ENCODE measurements around the gene CNOT10.
"Not testable (repeated sequence)": the region's sequence is repeated elsewhere in the genome, so short reads cannot be mapped to it uniquely, and the experiment has no call there.

Gene CNOT10

DNA sequence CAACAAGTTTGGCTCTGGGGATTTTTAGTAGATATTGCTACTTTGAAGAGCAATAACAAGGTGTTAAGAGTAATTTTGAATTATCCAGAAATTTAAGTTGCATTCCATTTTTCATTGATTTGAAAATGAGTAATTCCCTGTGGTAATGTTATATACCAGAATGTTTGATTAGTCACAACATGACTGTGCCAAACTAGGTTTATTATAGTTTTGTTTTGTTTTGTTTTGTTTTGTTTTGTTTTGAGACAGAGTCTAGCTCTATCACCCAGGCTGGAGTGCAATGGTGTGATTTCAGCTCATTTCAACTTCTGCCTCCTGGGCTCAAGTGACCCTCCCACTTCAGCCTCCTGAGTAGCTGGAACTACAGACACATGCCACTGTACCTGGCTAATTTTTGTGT lies 40.7 kb downstream of the CNOT10 start:
- Histone ChIP-seq H3K9ac (ENCODE audit: low read length) (no peak overlapping the region), H2AFZ (ENCODE audit: low read depth, low read length) (no peak overlapping the region), H2BK15ac (ENCODE audit: low read depth, poor library complexity, severe bottlenecking) (no peak overlapping the region), H3K27me3 (ENCODE audit: control insufficient read depth in 1 of 2, insufficient read depth in 1 of 2, low read length in 2 of 2) (no peaks in the 10 kb centered on the region), H3K36me3 (ENCODE audit: control insufficient read depth in 1 of 2, insufficient read depth in 2 of 2, low read depth in 1 of 2, low read length in 2 of 2) (peaks cover 21 to 27% of the 10 kb centered on the region in 2 experiments), H2BK12ac (ENCODE audit: low read length in 2 of 2) (no peak overlapping the region), H3K23ac (ENCODE audit: low read length in 2 of 2) (no peak overlapping the region), H2BK5ac (ENCODE audit: low read depth, low read length, poor library complexity, severe bottlenecking) (no peak overlapping the region), H3K79me1 (replicated peaks; ENCODE audit: low read length, poor library complexity, severe bottlenecking) (peaks cover 6% of the 10 kb centered on the region), H3K27ac (ENCODE audit: low read length, poor library complexity, severe bottlenecking) (no peak overlapping the region), H2AK5ac (ENCODE audit: low read length, severe bottlenecking) (no peak overlapping the region), H3K4ac (ENCODE audit: low read depth in 1 of 2, low read length in 2 of 2) (no peak overlapping the region), H2BK120ac (ENCODE audit: low read depth, low read length) (no peak overlapping the region), H4K8ac (ENCODE audit: low read length) (no peak overlapping the region), H3K18ac (ENCODE audit: low read depth in 1 of 2, low read length in 2 of 2) (no peak overlapping the region), H3K9me3 (ENCODE audit: control insufficient read depth, low read length) (no peaks in the 10 kb centered on the region), H3K4me1 (ENCODE audit: control insufficient read depth, insufficient read depth, low read depth, low read length) (no peaks in the 10 kb centered on the region), H3K4me3 (ENCODE audit: insufficient read depth in 1 of 2, low read depth in 1 of 2, low read length in 2 of 2) (no peak overlapping the region), H4K91ac (ENCODE audit: low read length) (no peak overlapping the region), H3K4me2 (ENCODE audit: low read length, poor library complexity, severe bottlenecking) (no peak overlapping the region), H3K14ac (ENCODE audit: low read length in 2 of 2) (no peak overlapping the region)
- DNase-seq: no peak

- Histone ChIP-seq H3K14ac (ENCODE audit: low read length in 2 of 2) (no peak overlapping the region), H2BK15ac (ENCODE audit: low read depth, poor library complexity, severe bottlenecking) (no peak overlapping the region), H2AFZ (ENCODE audit: low read depth, low read length) (no peak overlapping the region), H3K4me2 (ENCODE audit: low read length, poor library complexity, severe bottlenecking) (no peak overlapping the region), H3K23ac (ENCODE audit: low read length in 2 of 2) (no peak overlapping the region), H3K9ac (ENCODE audit: low read length) (no peak overlapping the region), H2BK12ac (ENCODE audit: low read length in 2 of 2) (no peak overlapping the region), H2BK5ac (ENCODE audit: low read depth, low read length, poor library complexity, severe bottlenecking) (no peak overlapping the region), H3K36me3 (ENCODE audit: control insufficient read depth in 1 of 2, insufficient read depth in 2 of 2, low read depth in 1 of 2, low read length in 2 of 2) (peaks cover 13 to 21% of the 10 kb centered on the region in 2 experiments), H4K91ac (ENCODE audit: low read length) (no peak overlapping the region), H3K27ac (ENCODE audit: low read length, poor library complexity, severe bottlenecking) (no peak overlapping the region), H3K4me1 (ENCODE audit: control insufficient read depth, insufficient read depth, low read depth, low read length) (no peaks in the 10 kb centered on the region), H3K18ac (ENCODE audit: low read depth in 1 of 2, low read length in 2 of 2) (no peak overlapping the region), H3K79me1 (replicated peaks; ENCODE audit: low read length, poor library complexity, severe bottlenecking) (peaks cover 2% of the 10 kb centered on the region), H3K27me3 (ENCODE audit: control insufficient read depth in 1 of 2, insufficient read depth in 1 of 2, low read length in 2 of 2) (no peaks in the 10 kb centered on the region), H3K9me3 (ENCODE audit: control insufficient read depth, low read length) (no peaks in the 10 kb centered on the region), H2BK120ac (ENCODE audit: low read depth, low read length) (no peak overlapping the region), H3K4me3 (ENCODE audit: insufficient read depth in 1 of 2, low read depth in 1 of 2, low read length in 2 of 2) (no peak overlapping the region), H3K4ac (ENCODE audit: low read depth in 1 of 2, low read length in 2 of 2) (no peak overlapping the region), H2AK5ac (ENCODE audit: low read length, severe bottlenecking) (no peak overlapping the region), H4K8ac (ENCODE audit: low read length) (no peak overlapping the region)
- DNase-seq: peak; percentile 55
Observed at GRCh38 chr3:32733631-32734229, 48.7 kb downstream of the CNOT10 start.

- no peak overlapping the region for H3K18ac ChIP-seq (ENCODE audit: low read depth in 1 of 2, low read length in 2 of 2)
- H3K4ac ChIP-seq (ENCODE audit: low read depth in 1 of 2, low read length in 2 of 2): no peak overlapping the region
- no peaks in the 10 kb centered on the region for H3K27me3 ChIP-seq (ENCODE audit: control insufficient read depth in 1 of 2, insufficient read depth in 1 of 2, low read length in 2 of 2)
- H2BK5ac ChIP-seq (ENCODE audit: low read depth, low read length, poor library complexity, severe bottlenecking): no peak overlapping the region
- no peaks in the 10 kb centered on the region for H3K4me1 ChIP-seq (ENCODE audit: control insufficient read depth, insufficient read depth, low read depth, low read length)
- H2AFZ ChIP-seq (ENCODE audit: low read depth, low read length): no peak overlapping the region
- no peak overlapping the region for H2AK5ac ChIP-seq (ENCODE audit: low read length, severe bottlenecking)
- H2BK120ac ChIP-seq (ENCODE audit: low read depth, low read length): no peak overlapping the region
- DNase-seq: no peak
- 99% methylated on average over 3 of the region's 3 CpGs for WGBS
- H2BK15ac ChIP-seq (ENCODE audit: low read depth, poor library complexity, severe bottlenecking): no peak overlapping the region
- H3K9ac ChIP-seq (ENCODE audit: low read length): no peak overlapping the region
- no peak overlapping the region for H2BK12ac ChIP-seq (ENCODE audit: low read length in 2 of 2)
- peaks cover 15 to 21% of the 10 kb centered on the region in 2 experiments for H3K36me3 ChIP-seq (ENCODE audit: control insufficient read depth in 1 of 2, insufficient read depth in 2 of 2, low read depth in 1 of 2, low read length in 2 of 2)
- H3K9me3 ChIP-seq (ENCODE audit: control insufficient read depth, low read length): no peaks in the 10 kb centered on the region
- no peak overlapping the region for H4K91ac ChIP-seq (ENCODE audit: low read length)
- H4K8ac ChIP-seq (ENCODE audit: low read length): no peak overlapping the region
- H3K27ac ChIP-seq (ENCODE audit: low read length, poor library complexity, severe bottlenecking): no peak overlapping the region
- no peak overlapping the region for H3K4me2 ChIP-seq (ENCODE audit: low read length, poor library complexity, severe bottlenecking)
- H3K14ac ChIP-seq (ENCODE audit: low read length in 2 of 2): no peak overlapping the region
- H3K79me1 ChIP-seq (replicated peaks; ENCODE audit: low read length, poor library complexity, severe bottlenecking): peaks cover 2% of the 10 kb centered on the region
- H3K23ac ChIP-seq (ENCODE audit: low read length in 2 of 2): no peak overlapping the region
- no peak overlapping the region for H3K4me3 ChIP-seq (ENCODE audit: insufficient read depth in 1 of 2, low read depth in 1 of 2, low read length in 2 of 2)
Observed at GRCh38 chr3:32734756-32735155, 49.8 kb downstream of the CNOT10 start.

DNA sequence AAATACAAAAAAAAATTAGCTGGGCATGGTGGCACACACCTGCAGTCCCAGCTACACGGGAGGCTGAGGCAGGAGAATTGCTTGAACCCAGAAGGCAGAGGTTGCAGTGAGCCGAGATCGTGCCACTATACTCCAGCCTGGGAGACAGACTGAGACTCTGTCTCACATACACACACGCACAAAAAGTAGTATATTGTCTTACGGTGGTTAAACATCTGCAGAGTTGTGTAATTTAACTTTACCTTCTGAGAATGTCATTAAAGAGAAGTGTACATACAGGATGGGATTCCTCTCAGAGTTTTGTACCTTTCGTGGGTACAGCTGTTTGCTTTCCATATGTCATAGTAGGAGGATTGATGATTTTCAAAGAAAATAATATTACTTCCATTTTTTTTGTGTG lies 58.5 kb downstream of the CNOT10 start:
- not testable (repeated sequence) for DNase-seq; H3K27ac ChIP-seq (ENCODE audit: low read length, poor library complexity, severe bottlenecking); H3K4me2 ChIP-seq (ENCODE audit: low read length, poor library complexity, severe bottlenecking); H2BK15ac ChIP-seq (ENCODE audit: low read depth, poor library complexity, severe bottlenecking); H3K27me3 ChIP-seq (ENCODE audit: control insufficient read depth in 1 of 2, insufficient read depth in 1 of 2, low read length in 2 of 2); H3K23ac ChIP-seq (ENCODE audit: low read length in 2 of 2); H3K4ac ChIP-seq (ENCODE audit: low read depth in 1 of 2, low read length in 2 of 2); H4K91ac ChIP-seq (ENCODE audit: low read length); H3K9ac ChIP-seq (ENCODE audit: low read length); H3K14ac ChIP-seq (ENCODE audit: low read length in 2 of 2); H4K8ac ChIP-seq (ENCODE audit: low read length); H3K4me3 ChIP-seq (ENCODE audit: insufficient read depth in 1 of 2, low read depth in 1 of 2, low read length in 2 of 2); H2BK5ac ChIP-seq (ENCODE audit: low read depth, low read length, poor library complexity, severe bottlenecking); H3K4me1 ChIP-seq (ENCODE audit: control insufficient read depth, insufficient read depth, low read depth, low read length); H3K18ac ChIP-seq (ENCODE audit: low read depth in 1 of 2, low read length in 2 of 2); H2BK12ac ChIP-seq (ENCODE audit: low read length in 2 of 2); H3K79me1 ChIP-seq (replicated peaks; ENCODE audit: low read length, poor library complexity, severe bottlenecking); H2AFZ ChIP-seq (ENCODE audit: low read depth, low read length); H2BK120ac ChIP-seq (ENCODE audit: low read depth, low read length); H3K9me3 ChIP-seq (ENCODE audit: control insufficient read depth, low read length); H2AK5ac ChIP-seq (ENCODE audit: low read length, severe bottlenecking)
- WGBS: 96% methylated on average over 4 of the region's 6 CpGs
- peaks cover 6 to 17% of the 10 kb centered on the region in 2 experiments for H3K36me3 ChIP-seq (ENCODE audit: control insufficient read depth in 1 of 2, insufficient read depth in 2 of 2, low read depth in 1 of 2, low read length in 2 of 2)
